GM12875 (cell line): ENCODE results near the gene MAGI1.
A peak's percentile ranks its signal among the peaks of the same experiment; 100 is the strongest.

Experiments used
- H3K4me3 ChIP-seq: one replicate; pipeline ENCODE4 v1.5.1; 2011; ENCODE audit warnings: low read depth, low read length, control low read depth
- CTCF ChIP-seq: IDR thresholded peaks from 2 replicates; pipeline ENCODE4 v1.5.1; 2011; ENCODE audit warnings: low read depth, mild to moderate bottlenecking, control low read depth, inconsistent platforms, low read length, moderate library complexity, borderline replicate concordance; ENCODE audit not compliant: insufficient read depth

Gene MAGI1

GRCh38 chr3:65788461-65788860 lies 250.3 kb downstream of the MAGI1 start:
- no peak for TF ChIP-seq CTCF
- H3K4me3 ChIP-seq, result no peak overlapping the region

- no peak overlapping the region for H3K4me3 ChIP-seq
- no peak for TF ChIP-seq CTCF
These were observed 250.9 kb downstream of the MAGI1 start for GRCh38 chr3:65787827-65788226.

GRCh38 chr3:65787340-65787739 lies 251.4 kb downstream of the MAGI1 start:
- H3K4me3 ChIP-seq, result no peak overlapping the region
- TF ChIP-seq CTCF, result no peak

- no peak for TF ChIP-seq CTCF
- no peak overlapping the region for H3K4me3 ChIP-seq
These were observed 251.8 kb downstream of the MAGI1 start for GRCh38 chr3:65786890-65787289.

GRCh38 chr3:65785065-65785645 lies 253.6 kb downstream of the MAGI1 start:
- no peak overlapping the region for H3K4me3 ChIP-seq
- TF ChIP-seq CTCF, result peak; percentile 42; the same call in 1 of the 2 replicates

GRCh38 chr3:65783117-65783516 lies 255.6 kb downstream of the MAGI1 start:
- no peak for TF ChIP-seq CTCF
- H3K4me3 ChIP-seq, result no peak overlapping the region

GRCh38 chr3:65781594-65781993 lies 257.1 kb downstream of the MAGI1 start:
- TF ChIP-seq CTCF, result no peak
- H3K4me3 ChIP-seq, result no peak overlapping the region
